ENCODE results near the gene YY1. TPM values are rescaled to one million over a fixed set of nuclear protein-coding genes. Genes with fewer than 3 reads are reported as not detected.

YY1 gene
- total and polyA plus RNA-seq, 2 of the 8 experiments (the other 6 are each of a cell fraction or from before 2014, with no cell fraction given) = 26.4 to 106 TPM

GRCh38 chr14:100294963-100295330 is 56.0 kb downstream of the YY1 start (continued):
- no peak for TF ChIP-seq CTBP2 (IDR thresholded peaks at IDR 0.05; ENCODE audit: borderline replicate concordance, insufficient read depth, insufficient read length, low read length)
- TF ChIP-seq KDM1A (IDR thresholded peaks at IDR 0.05; ENCODE audit: borderline replicate concordance, low read length) = no peak
- no peak for TF ChIP-seq SUZ12 (IDR thresholded peaks at IDR 0.05; ENCODE audit: low read length)
- TF ChIP-seq SIN3A (conservative IDR thresholded peaks at IDR 0.05 in 1 of 2, IDR thresholded peaks at IDR 0.05 in 1 of 2; ENCODE audit: low read depth in 1 of 2, low read length in 2 of 2) = no peak
- TF ChIP-seq POLR2A (IDR thresholded peaks at IDR 0.05; ENCODE audit: control extremely low read depth in 1 of 2, low read depth in 2 of 2, low read length in 2 of 2) = no peak
- TF ChIP-seq CHD7 (IDR thresholded peaks at IDR 0.05; ENCODE audit: insufficient replicate concordance, low read length) = no peak
- no peak for TF ChIP-seq NANOG (IDR thresholded peaks at IDR 0.05; ENCODE audit: insufficient read depth, low read depth, low read length, poor library complexity, severe bottlenecking)
- TF ChIP-seq CEBPB (IDR thresholded peaks at IDR 0.05; ENCODE audit: low read depth, low read length) = no peak
- TF ChIP-seq JUN (IDR thresholded peaks at IDR 0.05; ENCODE audit: low read depth, low read length) = no peak
